HepG2 (cell line): Measurements from ENCODE around the gene MYO19. TPM values are rescaled to one million over a fixed set of nuclear protein-coding genes. Genes with fewer than 3 reads are reported as not detected.

Experiments used
- HNF1B ChIP-seq: sonication (generic); formaldehyde crosslinking; IDR thresholded peaks from 2 replicates; pipeline ENCODE4 v1.5.1; 2020; ENCODE audit warnings: mild to moderate bottlenecking, moderate library complexity, missing genetic modification reagents
- KLF6 ChIP-seq: IDR thresholded peaks from 2 replicates; pipeline ENCODE4 v1.8.0; 2016; ENCODE audit warnings: missing biosample characterization, missing genetic modification reagents
- MAFF ChIP-seq: IDR thresholded peaks from 2 replicates; pipeline ENCODE4 v1.6.1; 2011; ENCODE audit warnings: low read depth, low read length, improper control_type of control experiment
- PRPF4 ChIP-seq: fragments of 200-400 bp; formaldehyde crosslinking; IDR thresholded peaks from 2 replicates; pipeline ENCODE4 v1.6.1; 2016; ENCODE audit warnings: low read length, low read depth; ENCODE audit not compliant: poor library complexity, severe bottlenecking
- SMYD3 ChIP-seq: sonication (generic); formaldehyde crosslinking; IDR thresholded peaks from 2 replicates; pipeline ENCODE4 v1.8.1; 2023; ENCODE audit warnings: mild to moderate bottlenecking, missing genetic modification reagents
- STAT5B ChIP-seq: sonication (generic); formaldehyde crosslinking; IDR thresholded peaks from 2 replicates; pipeline ENCODE4 v1.4.0; 2020; ENCODE audit warnings: missing genetic modification reagents
- THAP8 ChIP-seq: sonication (generic); formaldehyde crosslinking; IDR thresholded peaks from 2 replicates; pipeline ENCODE4 v1.5.1; 2020; ENCODE audit warnings: missing genetic modification reagents, mild to moderate bottlenecking, borderline replicate concordance
- ZNF101 ChIP-seq: sonication (generic); formaldehyde crosslinking; IDR thresholded peaks from 2 replicates; pipeline ENCODE4 v1.4.0; 2020; ENCODE audit warnings: mild to moderate bottlenecking, low read depth, missing genetic modification reagents, borderline replicate concordance
- ZNF3 ChIP-seq: IDR thresholded peaks from 2 replicates; pipeline ENCODE4 v1.7.0; 2017; ENCODE audit warnings: inconsistent platforms
- ZNF407 ChIP-seq: sonication (generic); formaldehyde crosslinking; IDR thresholded peaks from one replicate; pipeline ENCODE4 v1.5.1; 2020; ENCODE audit warnings: mild to moderate bottlenecking, missing genetic modification reagents; ENCODE audit errors: not compliant biosample characterization
- ZNF558 ChIP-seq: sonication (generic); formaldehyde crosslinking; IDR thresholded peaks from 2 replicates; pipeline ENCODE4 v1.9.0; 2022; ENCODE audit warnings: mild to moderate bottlenecking, missing genetic modification reagents, borderline replicate concordance
- polyA plus RNA-seq, 8 experiments: library from polyadenylated mRNA; depleted of rRNA in 3 of 8; stranded (reverse) in 7 of 8; unstranded in 1 of 8; fragments of >200 nt; fragmentation: Illumina TruSeq in 4 of 8; extraction: Trizol in 4 of 8; gene quantifications; 2 replicates each; pipeline versions ENCODE4 v1.2.1 to v1.2.3, GENCODE V29; 2011 to 2016; ENCODE audit warnings: low read depth in 4 of 8, missing spikeins in 1 of 8, mixed read lengths in 1 of 8; ENCODE audit not compliant: insufficient read depth in 1 of 8
- total RNA-seq, 5 experiments: library from RNA; depleted of rRNA; stranded (reverse); fragments of >200 nt; fragmentation: Illumina TruSeq; extraction: Trizol; gene quantifications; 2 replicates each; pipeline ENCODE4 v1.2.3, GENCODE V29; 2016; ENCODE audit warnings: low read depth in 1 of 5
- TF ChIP-seq, protein P1 (sequence below): sonication (generic); formaldehyde crosslinking; IDR thresholded peaks from 2 replicates; pipeline ENCODE4 v1.4.0; 2020; ENCODE audit warnings: missing genetic modification reagents, borderline replicate concordance
- TF ChIP-seq, protein P2 (sequence below): sonication (generic); formaldehyde crosslinking; IDR thresholded peaks from 2 replicates; pipeline ENCODE4 v1.4.0; 2020; ENCODE audit warnings: missing genetic modification reagents, borderline replicate concordance

MYO19 gene
- total and polyA plus RNA-seq, 2 of the 13 experiments (the other 11 are each of a cell fraction or from before 2014, with no cell fraction given), result 75.7 to 82.3 TPM

DNA sequence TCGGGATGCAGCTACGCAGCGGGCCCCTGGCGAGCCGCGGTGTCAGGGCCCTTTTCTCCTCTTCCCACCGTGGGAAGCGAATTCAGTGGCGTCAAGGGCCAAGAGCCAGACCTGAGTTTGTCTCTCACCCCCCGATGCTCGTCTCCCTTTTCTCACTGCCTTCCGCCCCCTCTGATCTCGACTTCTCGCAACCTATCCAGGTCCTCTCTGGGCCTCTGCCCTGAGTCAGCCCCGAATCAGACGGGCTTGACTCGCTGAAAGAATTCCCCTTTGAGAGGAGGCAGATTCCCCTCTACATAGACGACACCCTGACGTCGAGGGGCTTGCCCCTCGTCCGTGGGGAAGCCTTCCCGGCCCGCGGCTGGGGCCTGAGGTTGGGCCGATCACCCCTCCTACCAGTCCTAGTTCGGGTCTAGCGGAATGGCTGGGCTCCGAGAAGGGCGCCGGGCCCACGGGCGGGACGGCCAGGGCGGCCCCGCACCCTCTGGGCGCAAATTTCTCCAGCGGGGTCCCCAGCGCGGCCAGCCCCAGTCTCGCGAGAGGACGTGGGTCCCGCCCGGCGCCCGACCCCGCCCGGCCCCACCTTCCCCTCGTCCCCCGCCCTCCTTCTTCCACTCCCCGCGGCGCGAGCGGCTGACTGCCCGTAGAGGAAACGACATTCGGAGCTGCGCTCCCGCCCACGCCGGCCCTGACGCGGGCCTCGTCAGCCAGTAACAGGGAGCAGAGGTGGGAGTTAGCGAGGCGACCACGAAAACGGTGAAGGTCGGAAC is 9.8 kb upstream of the MYO19 start, which contains the start of gene GGNBP2 (continued):
- TF ChIP-seq PRPF4 (no peak), HNF1B (CRISPR knock-in tag) (peak; percentile 52), ZNF3 (no peak), STAT5B (no peak), THAP8 (no peak), ZNF407 (CRISPR knock-in tag) (peak; percentile 64), MAFF (no peak), ZNF558 (CRISPR knock-in tag) (no peak; the same call in 1 of the 2 replicates), SMYD3 (CRISPR knock-in tag) (no peak; the same call in 1 of the 2 replicates), ZNF101 (CRISPR knock-in tag) (no peak), KLF6 (CRISPR knock-in tag) (peak; percentile 67; the same call in 1 of the 2 replicates)
- TF ChIP-seq, protein P1, sequence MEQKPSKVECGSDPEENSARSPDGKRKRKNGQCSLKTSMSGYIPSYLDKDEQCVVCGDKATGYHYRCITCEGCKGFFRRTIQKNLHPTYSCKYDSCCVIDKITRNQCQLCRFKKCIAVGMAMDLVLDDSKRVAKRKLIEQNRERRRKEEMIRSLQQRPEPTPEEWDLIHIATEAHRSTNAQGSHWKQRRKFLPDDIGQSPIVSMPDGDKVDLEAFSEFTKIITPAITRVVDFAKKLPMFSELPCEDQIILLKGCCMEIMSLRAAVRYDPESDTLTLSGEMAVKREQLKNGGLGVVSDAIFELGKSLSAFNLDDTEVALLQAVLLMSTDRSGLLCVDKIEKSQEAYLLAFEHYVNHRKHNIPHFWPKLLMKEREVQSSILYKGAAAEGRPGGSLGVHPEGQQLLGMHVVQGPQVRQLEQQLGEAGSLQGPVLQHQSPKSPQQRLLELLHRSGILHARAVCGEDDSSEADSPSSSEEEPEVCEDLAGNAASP (CRISPR knock-in tag), result no peak
- TF ChIP-seq, protein P2, sequence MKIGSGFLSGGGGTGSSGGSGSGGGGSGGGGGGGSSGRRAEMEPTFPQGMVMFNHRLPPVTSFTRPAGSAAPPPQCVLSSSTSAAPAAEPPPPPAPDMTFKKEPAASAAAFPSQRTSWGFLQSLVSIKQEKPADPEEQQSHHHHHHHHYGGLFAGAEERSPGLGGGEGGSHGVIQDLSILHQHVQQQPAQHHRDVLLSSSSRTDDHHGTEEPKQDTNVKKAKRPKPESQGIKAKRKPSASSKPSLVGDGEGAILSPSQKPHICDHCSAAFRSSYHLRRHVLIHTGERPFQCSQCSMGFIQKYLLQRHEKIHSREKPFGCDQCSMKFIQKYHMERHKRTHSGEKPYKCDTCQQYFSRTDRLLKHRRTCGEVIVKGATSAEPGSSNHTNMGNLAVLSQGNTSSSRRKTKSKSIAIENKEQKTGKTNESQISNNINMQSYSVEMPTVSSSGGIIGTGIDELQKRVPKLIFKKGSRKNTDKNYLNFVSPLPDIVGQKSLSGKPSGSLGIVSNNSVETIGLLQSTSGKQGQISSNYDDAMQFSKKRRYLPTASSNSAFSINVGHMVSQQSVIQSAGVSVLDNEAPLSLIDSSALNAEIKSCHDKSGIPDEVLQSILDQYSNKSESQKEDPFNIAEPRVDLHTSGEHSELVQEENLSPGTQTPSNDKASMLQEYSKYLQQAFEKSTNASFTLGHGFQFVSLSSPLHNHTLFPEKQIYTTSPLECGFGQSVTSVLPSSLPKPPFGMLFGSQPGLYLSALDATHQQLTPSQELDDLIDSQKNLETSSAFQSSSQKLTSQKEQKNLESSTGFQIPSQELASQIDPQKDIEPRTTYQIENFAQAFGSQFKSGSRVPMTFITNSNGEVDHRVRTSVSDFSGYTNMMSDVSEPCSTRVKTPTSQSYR (CRISPR knock-in tag), result no peak
